GM08714 (cell line): ENCODE results near the gene BTBD1.

ENCODE experiments used
- H3K4me3 ChIP-seq: fragments of 200-500 bp; sonication (Bioruptor generic); 2 replicates; pipeline ENCODE4 v1.5.1; 2014; ENCODE audit warnings: mild to moderate bottlenecking, low read length, inconsistent platforms
- ZNF274 ChIP-seq: IDR thresholded peaks from 2 replicates; pipeline ENCODE4 v1.6.1; 2012; ENCODE audit warnings: mild to moderate bottlenecking, low read depth, low read length

The BTBD1 gene

DNA sequence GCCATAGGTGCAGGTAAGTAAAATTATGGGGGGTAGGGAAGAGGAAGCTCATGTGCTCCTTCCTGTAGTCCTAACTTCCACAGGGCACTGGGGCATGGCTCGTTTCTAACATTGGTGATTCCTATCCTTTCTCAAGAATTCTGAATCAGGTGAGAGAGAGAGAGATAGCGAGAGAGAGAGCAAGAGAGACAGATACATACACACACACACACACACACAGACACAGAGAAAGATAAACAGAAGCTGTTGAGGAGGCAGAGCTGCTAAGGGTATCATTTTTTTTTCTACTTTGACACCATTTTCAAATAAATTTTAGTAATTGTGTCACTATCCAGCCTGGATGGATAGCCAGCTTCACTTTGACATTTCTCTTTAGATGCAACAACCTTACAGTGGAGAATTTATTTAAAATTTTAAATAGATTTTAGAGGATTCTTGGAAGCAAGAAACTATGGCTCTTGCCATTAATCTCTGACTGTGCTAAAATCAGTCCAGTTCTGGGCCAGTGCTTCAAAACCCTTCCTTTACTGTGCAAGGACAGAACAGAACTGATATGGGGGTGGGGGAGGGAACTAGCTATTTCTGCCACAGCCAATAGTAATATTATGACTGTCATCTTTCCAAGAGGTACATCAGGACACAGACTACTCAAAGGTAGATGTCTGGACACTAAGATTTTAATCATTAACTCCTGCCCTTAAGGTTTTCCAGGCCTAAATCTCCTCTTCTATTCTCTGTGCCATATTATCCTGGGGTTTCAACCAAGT, 95.7 kb downstream of the BTBD1 start:
- TF ChIP-seq ZNF274, result no peak
- H3K4me3 ChIP-seq, result no peak overlapping the region

- TF ChIP-seq ZNF274, result no peak
- H3K4me3 ChIP-seq, result no peak overlapping the region
These were observed 96.4 kb downstream of the BTBD1 start for GRCh38 chr15:82970696-82971095.

GRCh38 chr15:82970078-82970686, 96.9 kb downstream of the BTBD1 start:
- H3K4me3 ChIP-seq, result no peak overlapping the region
- no peak for TF ChIP-seq ZNF274

DNA sequence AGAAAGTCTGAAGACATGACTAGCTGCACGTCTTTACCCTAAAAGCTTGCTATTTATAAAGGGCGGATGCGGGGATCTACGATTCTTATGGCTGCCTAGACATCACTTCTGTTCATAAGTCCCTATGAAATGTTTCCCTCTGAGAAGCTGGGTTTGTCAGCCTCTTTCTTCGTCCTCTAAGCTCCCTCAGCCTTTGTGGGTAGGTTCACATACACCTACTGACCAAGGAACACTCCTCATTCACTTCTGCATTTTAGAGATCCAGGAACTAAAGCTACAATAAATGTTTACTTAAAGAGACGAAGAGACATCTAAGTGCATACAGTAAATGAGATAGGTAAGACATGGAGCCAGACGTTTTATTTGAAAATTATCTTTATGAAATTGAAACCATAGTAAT, 97.7 kb downstream of the BTBD1 start:
- H3K4me3 ChIP-seq, result no peak overlapping the region
- TF ChIP-seq ZNF274, result no peak

- no peak for TF ChIP-seq ZNF274
- no peak overlapping the region for H3K4me3 ChIP-seq
These were observed 99.0 kb downstream of the BTBD1 start for GRCh38 chr15:82968066-82968465.

DNA sequence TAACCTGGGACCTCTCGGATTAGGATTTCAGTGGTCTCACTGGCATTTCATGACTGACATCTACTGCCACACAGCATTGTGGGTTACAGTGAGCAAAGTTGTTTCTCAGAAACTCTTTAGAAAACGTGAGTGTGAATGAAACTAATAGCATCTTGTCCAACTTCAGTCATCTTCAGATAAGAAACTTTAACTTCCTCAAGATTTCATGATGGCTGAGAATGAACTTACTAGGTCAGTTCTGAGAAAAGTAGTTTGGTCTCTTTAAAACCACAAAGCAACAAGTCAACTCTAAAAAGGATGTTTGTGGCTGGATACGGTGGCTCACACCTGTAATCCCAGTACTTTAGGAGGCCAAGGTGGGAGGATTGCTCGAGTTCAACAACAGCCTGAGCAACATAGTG, 100.4 kb downstream of the BTBD1 start:
- no peak overlapping the region for H3K4me3 ChIP-seq
- no peak for TF ChIP-seq ZNF274
